H1 (cell line): ENCODE measurements around the gene COL5A1. TPM values are rescaled to one million over a fixed set of nuclear protein-coding genes. Genes with fewer than 3 reads are reported as not detected.

Source experiments
- CTCF ChIA-PET: fragments of 300-600 bp; sonication (Branson Sonifier 250); formaldehyde crosslinking; loops from one replicate; lab custom pipeline; 2021; ENCODE audit not compliant: partially characterized antibody; lab: Charles Lee
- POLR2A ChIA-PET: fragments of 300-600 bp; sonication (Branson Sonifier 250); formaldehyde crosslinking; loops from one replicate; lab custom pipeline; 2021; ENCODE audit warnings: inconsistent platforms; ENCODE audit not compliant: partially characterized antibody; lab: Charles Lee
- DNase-seq, 2 experiments: peaks; one replicate each; pipeline versions ENCODE4 v3.0.0 to v3.0.0-alpha.2; 2010 to 2022; ENCODE audit warnings: low spot score in 2 of 2, low read depth in 1 of 2, mixed read lengths in 1 of 2
- FAIRE-seq: peaks from 2 replicates; lab custom pipeline; 2011; peaks lifted over from hg19 to GRCh38; lab: Jason Lieb, UNC
- H2AFZ ChIP-seq: 2 replicates; pipeline ENCODE4 v1.8.1; 2012; ENCODE audit warnings: low read length, inconsistent platforms
- H2AK5ac ChIP-seq: 2 replicates; pipeline ENCODE4 v1.6.1; 2013; ENCODE audit warnings: low read depth, low read length
- H2BK120ac ChIP-seq: replicated peaks from 2 replicates; pipeline ENCODE3; 2013; ENCODE audit warnings: low read depth, low read length, inconsistent platforms
- H2BK12ac ChIP-seq: 2 replicates; pipeline ENCODE4 v1.6.1; 2013; ENCODE audit warnings: low read depth, low read length
- H2BK15ac ChIP-seq: 2 replicates; pipeline ENCODE4 v1.6.1; 2013; ENCODE audit warnings: low read length
- H2BK20ac ChIP-seq: 2 replicates; pipeline ENCODE4 v1.6.1; 2013; ENCODE audit warnings: low read length
- H2BK5ac ChIP-seq: 2 replicates; pipeline ENCODE4 v1.6.1; 2013; ENCODE audit warnings: low read depth, low read length
- H3K14ac ChIP-seq: 2 replicates; pipeline ENCODE4 v1.6.1; 2013; ENCODE audit warnings: inconsistent platforms; ENCODE audit not compliant: insufficient read length
- H3K18ac ChIP-seq: 2 replicates; pipeline ENCODE4 v1.6.1; 2013; ENCODE audit warnings: low read length; ENCODE audit errors: extremely low read depth
- H3K23ac ChIP-seq: 2 replicates; pipeline ENCODE4 v1.6.1; 2013; ENCODE audit warnings: inconsistent platforms; ENCODE audit not compliant: insufficient read length
- H3K23me2 ChIP-seq: 2 replicates; pipeline ENCODE4 v1.6.1; 2013; ENCODE audit warnings: low read depth, low read length
- H3K27ac ChIP-seq: 2 replicates; pipeline ENCODE4 v1.6.1; 2011; ENCODE audit warnings: low read depth, low read length, inconsistent platforms
- H3K27me3 ChIP-seq, 4 experiments: replicated peaks in 1 of 4; 1 replicate in 1 of 4; 2 replicates in 3 of 4; pipeline versions ENCODE4 v1.6.1 to v1.8.1; 2011 to 2013; ENCODE audit warnings: low read length in 3 of 4, mild to moderate bottlenecking in 3 of 4, inconsistent platforms in 2 of 4, mixed read lengths in 2 of 4, moderate library complexity in 1 of 4; ENCODE audit not compliant: control insufficient read depth in 3 of 4, insufficient read depth in 3 of 4; ENCODE audit errors: extremely low read depth in 1 of 4
- H3K36me3 ChIP-seq, 4 experiments: 2 replicates each; pipeline versions ENCODE4 v1.6.1 to v1.8.1; 2011 to 2013; ENCODE audit warnings: mild to moderate bottlenecking in 4 of 4, low read length in 3 of 4, moderate library complexity in 2 of 4, control low read depth in 1 of 4, inconsistent platforms in 1 of 4; ENCODE audit not compliant: insufficient read depth in 4 of 4, control insufficient read depth in 2 of 4
- H3K4ac ChIP-seq: replicated peaks from 2 replicates; pipeline ENCODE3; 2013; ENCODE audit warnings: low read length, low read depth, mixed read lengths, inconsistent platforms; ENCODE audit not compliant: insufficient read length
- H3K4me1 ChIP-seq, 4 experiments: replicated peaks in 1 of 4; 1 replicate in 1 of 4; 2 replicates in 3 of 4; pipeline versions ENCODE4 v1.6.1 to v1.8.1; 2011 to 2013; ENCODE audit warnings: low read length in 3 of 4, inconsistent platforms in 2 of 4, mixed read lengths in 1 of 4; ENCODE audit not compliant: insufficient read depth in 4 of 4, control insufficient read depth in 3 of 4
- H3K4me2 ChIP-seq, 2 experiments: 2 replicates each; pipeline versions ENCODE4 v1.6.1 to v1.8.1; 2011 to 2013; ENCODE audit warnings: low read depth in 2 of 2, low read length in 2 of 2, control low read depth in 1 of 2, inconsistent platforms in 1 of 2, mild to moderate bottlenecking in 1 of 2; ENCODE audit not compliant: insufficient read depth in 1 of 2
- H3K4me3 ChIP-seq, 4 experiments: fragments of 200-600, 300-600 bp in 1 of 4; sonication (generic), shearing (Covaris generic), sonication (Bioruptor Twin) in 1 of 4; 2 replicates each; pipeline versions ENCODE4 v1.5.1 to v1.8.1; 2011 to 2016; ENCODE audit warnings: low read length in 4 of 4, low read depth in 3 of 4, control low read depth in 2 of 4, inconsistent platforms in 2 of 4, mild to moderate bottlenecking in 2 of 4, mixed read lengths in 1 of 4, moderate library complexity in 1 of 4; ENCODE audit not compliant: insufficient read depth in 2 of 4; ENCODE audit errors: extremely low read depth in 1 of 4
- H3K56ac ChIP-seq: replicated peaks from 2 replicates; pipeline ENCODE3; 2013; ENCODE audit warnings: low read depth, mild to moderate bottlenecking, mixed read lengths, low read length, inconsistent platforms; ENCODE audit not compliant: insufficient read length
- H3K79me1 ChIP-seq: 2 replicates; pipeline ENCODE4 v1.6.1; 2013; ENCODE audit warnings: low read depth, low read length, control low read depth
- H3K79me2 ChIP-seq, 2 experiments: 2 replicates each; pipeline versions ENCODE4 v1.6.1 to v1.8.1; 2012 to 2013; ENCODE audit warnings: low read length in 2 of 2, mild to moderate bottlenecking in 2 of 2, inconsistent platforms in 1 of 2; ENCODE audit not compliant: insufficient read depth in 2 of 2, control insufficient read depth in 1 of 2
- H3K9ac ChIP-seq, 4 experiments: replicated peaks in 1 of 4; 1 replicate in 1 of 4; 2 replicates in 3 of 4; pipeline versions ENCODE4 v1.6.1 to v1.8.1; 2011 to 2013; ENCODE audit warnings: low read depth in 3 of 4, low read length in 3 of 4, control low read depth in 2 of 4, mild to moderate bottlenecking in 2 of 4, moderate library complexity in 2 of 4, inconsistent platforms in 1 of 4; ENCODE audit errors: extremely low read depth in 1 of 4
- H3K9me3 ChIP-seq, 2 experiments: 2 replicates each; pipeline versions ENCODE4 v1.6.1 to v1.8.1; 2012 to 2013; ENCODE audit warnings: mild to moderate bottlenecking in 2 of 2, moderate library complexity in 2 of 2, control low read depth in 1 of 2, inconsistent platforms in 1 of 2, low read depth in 1 of 2, low read length in 1 of 2, mixed read lengths in 1 of 2; ENCODE audit not compliant: insufficient read depth in 2 of 2
- H4K20me1 ChIP-seq, 2 experiments: replicated peaks in 1 of 2; 2 replicates each; pipeline versions ENCODE3 to v1.8.1; 2011 to 2013; ENCODE audit warnings: inconsistent platforms in 2 of 2, low read length in 2 of 2, mild to moderate bottlenecking in 1 of 2; ENCODE audit not compliant: insufficient read depth in 2 of 2, control insufficient read depth in 1 of 2
- H4K5ac ChIP-seq: 2 replicates; pipeline ENCODE4 v1.6.1; 2013; ENCODE audit warnings: low read length, low read depth, mixed read lengths, inconsistent platforms; ENCODE audit not compliant: insufficient read length
- H4K8ac ChIP-seq: 2 replicates; pipeline ENCODE4 v1.8.0; 2013; ENCODE audit warnings: mild to moderate bottlenecking, moderate library complexity, low read length, inconsistent platforms; ENCODE audit not compliant: insufficient read depth; ENCODE audit errors: extremely low read depth
- H4K91ac ChIP-seq: replicated peaks from 2 replicates; pipeline ENCODE3; 2013; ENCODE audit warnings: low read length, mixed read lengths, inconsistent platforms; ENCODE audit not compliant: insufficient read length
- ASH2L ChIP-seq: fragments of 200-600, 300-600 bp; sonication (generic); IDR thresholded peaks from one replicate; pipeline ENCODE4 v1.7.1; 2017; ENCODE audit warnings: low read length
- E2F6 ChIP-seq: IDR thresholded peaks from 2 replicates; pipeline ENCODE4 v1.6.1; 2012; ENCODE audit warnings: inconsistent platforms
- HDAC6 ChIP-seq: IDR thresholded peaks from one replicate; pipeline ENCODE4 v1.7.1; 2012; ENCODE audit warnings: low read depth, mild to moderate bottlenecking, inconsistent platforms, low read length, moderate library complexity
- RBBP5 ChIP-seq: IDR thresholded peaks from 2 replicates; pipeline ENCODE4 v1.7.1; 2012; ENCODE audit warnings: low read depth, mild to moderate bottlenecking, inconsistent platforms, low read length, moderate library complexity, borderline replicate concordance
- TBP ChIP-seq: IDR thresholded peaks from 2 replicates; pipeline ENCODE4 v1.6.1; 2011; ENCODE audit warnings: low read depth, low read length, improper control_type of control experiment
- WGBS, 2 experiments: shearing (Covaris generic) in 1 of 2; methylation state at CpG; one replicate each; pipeline versions ENCODE4 v1.1.6 to v1.1.7; 2013 to 2015; ENCODE audit warnings: low lambda C conversion rate in 2 of 2, mixed read lengths in 2 of 2, inconsistent platforms in 1 of 2, low coverage in 1 of 2, missing lambda C conversion rate in 1 of 2; ENCODE audit not compliant: insufficient replicate concordance in 2 of 2, insufficient coverage in 1 of 2, insufficient read length in 1 of 2; ENCODE audit errors: extremely low coverage in 1 of 2, missing lambda C conversion rate in 1 of 2; 5-methylcytosine and 5-hydroxymethylcytosine counted together
- polyA plus RNA-seq, 7 experiments: library from polyadenylated mRNA; depleted of rRNA in 3 of 7; stranded (reverse) in 5 of 7; unstranded in 2 of 7; fragments of >200 nt in 5 of 7; fragments of 200-250 nt in 2 of 7; gene quantifications; 1 replicate in 5 of 7; 2 replicates in 1 of 7; 4 replicates in 1 of 7; pipeline versions ENCODE4 v1.2.1 to v1.2.3, GENCODE V29; 2011 to 2013; ENCODE audit warnings: missing spikeins in 2 of 7, mixed read lengths in 2 of 7
- total RNA-seq: library from RNA; stranded (reverse); fragmentation: NEBNext Ultra II Directional; extraction: Animal tissue kit (Norgen Biotek cat#: 25700); gene quantifications from 2 replicates; pipeline ENCODE4 v1.2.1, GENCODE V29; 2021

COL5A1 gene
- total and polyA plus RNA-seq, 2 of the 8 experiments (the other 6 are each of a cell fraction or from before 2014, with no cell fraction given): 3.8 to 12.0 TPM

DNA sequence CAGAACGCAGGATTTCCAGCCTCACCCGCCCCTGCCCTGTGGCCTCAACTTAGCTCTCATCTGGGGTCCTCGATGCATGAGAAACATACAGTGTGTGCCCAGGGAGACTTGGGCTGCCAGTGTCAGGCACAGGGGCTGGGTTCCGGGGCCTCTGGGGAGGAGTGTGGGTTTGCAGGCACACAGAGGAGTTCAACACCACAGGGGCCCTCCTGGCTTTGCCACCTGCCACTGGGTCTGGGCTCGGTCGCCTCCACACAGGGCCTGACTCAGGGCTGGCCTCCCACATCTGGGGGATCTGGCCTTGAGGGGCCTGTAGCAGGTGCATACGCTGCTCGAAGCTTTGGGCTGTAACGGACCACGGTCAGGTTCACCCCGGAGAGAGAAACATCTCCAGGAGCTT, 111.6 kb downstream of the COL5A1 start:
- Histone ChIP-seq H3K4me1 (no peaks in the 10 kb centered on the region), H3K18ac (no peak overlapping the region), H2BK120ac (no peak overlapping the region), H3K27me3 (no peaks in the 10 kb centered on the region; a peak in 1 of 7 replicates), H2BK12ac (no peak overlapping the region), H4K20me1 (peaks cover 0 to under 1% of the 10 kb centered on the region in 2 experiments), H2AK5ac (no peak overlapping the region), H2BK5ac (no peak overlapping the region), H4K8ac (no peak overlapping the region), H3K9ac (no peak overlapping the region), H3K23ac (no peak overlapping the region), H3K79me2 (no peaks in the 10 kb centered on the region; a peak in 1 of 4 replicates), H2BK15ac (no peak overlapping the region), H3K79me1 (no peaks in the 10 kb centered on the region), H3K4ac (no peak overlapping the region), H3K27ac (no peak overlapping the region), H2AFZ (no peak overlapping the region), H3K4me2 (no peak overlapping the region), H3K9me3 (peaks cover 0 to 2% of the 10 kb centered on the region in 2 experiments; a peak in 2 of 4 replicates), H3K4me3 (no peak overlapping the region), H3K14ac (no peak overlapping the region), H3K56ac (no peak overlapping the region), H2BK20ac (no peak overlapping the region), H3K23me2 (no peaks in the 10 kb centered on the region), H4K91ac (no peak overlapping the region), H3K36me3 (peaks cover 0 to 2% (median under 1%) of the 10 kb centered on the region in 4 experiments; a peak in 1 of 8 replicates), H4K5ac (no peak overlapping the region)
- FAIRE-seq: no peak
- no peak for DNase-seq
- no peak for TF ChIP-seq TBP
- no peak for TF ChIP-seq ASH2L
- no peak for TF ChIP-seq HDAC6
- no peak for TF ChIP-seq RBBP5
- TF ChIP-seq E2F6: no peak
- ChIA-PET POLR2A (no interaction called here), CTCF (interaction anchor here (0.6 to 2.7 kb wide), 3 partner anchors 10 to 106 kb away, joined by 3 to 9 read pairs (median 3); no protein-coding TSS in a partner anchor)
- 92% methylated on average over 10 of the region's 11 CpGs; no CpG with 5 or more reads in 1 of the 2 experiments for WGBS, 2 experiments
